Hepatocyte (in vitro differentiated cells): ENCODE measurements around the gene CAV3.

ENCODE experiments used
- CTCF ChIP-seq: fragments of 200-600 bp; sonication (generic); IDR thresholded peaks from 2 replicates; pipeline ENCODE4 v1.5.1; 2016; ENCODE audit warnings: antibody characterized with exemption, mild to moderate bottlenecking; ENCODE audit not compliant: poor library complexity
- EZH2 ChIP-seq: fragments of 200-600 bp; sonication (generic); IDR thresholded peaks from 2 replicates; pipeline ENCODE4 v1.6.1; 2016; ENCODE audit warnings: antibody characterized with exemption, mild to moderate bottlenecking, borderline replicate concordance

- TF ChIP-seq CTCF, result no peak
- TF ChIP-seq EZH2, result no peak
Observed at GRCh38 chr3:8777978-8778267, 44.3 kb downstream of the CAV3 start.
